ENCODE measurements around the gene THPO. TPM values are rescaled to one million over a fixed set of nuclear protein-coding genes. Genes with fewer than 3 reads are reported as not detected.
A peak's percentile ranks its signal among the peaks of the same experiment; 100 is the strongest.

Gene THPO
- total and polyA plus RNA-seq, 10 donors: 0.11 to 1.8 (median 0.42) TPM; not detected in 1

GRCh38 chr3:184338511-184338945, 39.5 kb downstream of the THPO start:
- peaks cover 0 to 49% (median 33%) of the 10 kb centered on the region in 6 donors for H3K36me3 ChIP-seq
- peak overlapping the region in 5 of 8 donors; percentile 7 to 49 (median 11) for H3K27ac ChIP-seq
- H3K4me1 ChIP-seq: peaks cover 8 to 61% (median 33%) of the 10 kb centered on the region in 6 donors
- H3K27me3 ChIP-seq (replicated peaks in 1 of 7): peaks cover 0 to 5% (median 0%) of the 10 kb centered on the region in 7 donors
- H3K9me3 ChIP-seq: no peaks in the 10 kb centered on the region
- intact Hi-C loops (cut with DNase I; ENCODE audit: low total_unique reads): no loop called here
- TF ChIP-seq CTCF (IDR thresholded peaks at IDR 0.05 in 8 of 11, conservative IDR thresholded peaks at IDR 0.05 in 3 of 11): peak in 1 of 11 experiments; percentile 15
- TF ChIP-seq POLR2AphosphoS5 (IDR thresholded peaks at IDR 0.05): peak in 1 of 3 donors; percentile 66
- no peak for TF ChIP-seq POLR2A (IDR thresholded peaks at IDR 0.05)
- peak overlapping the region in 1 of 8 donors; percentile 39 for H3K4me3 ChIP-seq
- WGBS, 5 donors: 16 to 65% (median 39%) methylated on average over 20 to 37 of the region's 37 CpGs
- DNase-seq: no peak

DNA sequence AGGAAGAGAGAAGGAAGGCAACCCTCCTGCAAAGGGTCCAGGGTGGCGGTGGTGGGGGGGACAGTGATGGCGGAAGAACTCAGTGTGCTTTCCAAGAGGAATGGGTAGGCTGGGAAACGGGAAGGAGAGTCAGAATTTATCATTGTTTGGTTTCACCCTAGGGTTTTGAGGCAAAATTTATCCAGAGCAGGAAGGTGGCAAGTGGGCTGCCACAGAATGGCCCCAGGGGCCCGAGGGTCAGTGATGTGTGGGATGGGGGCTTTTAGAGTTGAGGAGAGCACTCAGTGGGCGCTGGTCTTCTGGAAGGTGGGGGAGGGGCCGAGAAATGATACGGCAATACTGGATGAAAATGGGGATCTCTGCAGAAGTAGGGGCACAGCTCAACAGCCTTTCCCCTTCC, 40.0 kb downstream of the THPO start:
- H3K27ac ChIP-seq: peak overlapping the region in 5 of 8 donors; percentile 7 to 49 (median 11)
- peaks cover 0 to 49% (median 36%) of the 10 kb centered on the region in 6 donors for H3K36me3 ChIP-seq
- peaks cover 8 to 64% (median 33%) of the 10 kb centered on the region in 6 donors for H3K4me1 ChIP-seq
- DNase-seq: no peak
- intact Hi-C loops (cut with DNase I; ENCODE audit: low total_unique reads): no loop called here
- no peaks in the 10 kb centered on the region for H3K9me3 ChIP-seq
- WGBS, 5 donors: 75 to 87% (median 84%) methylated on average over 7 of the region's 7 CpGs
- TF ChIP-seq CTCF (IDR thresholded peaks at IDR 0.05 in 8 of 11, conservative IDR thresholded peaks at IDR 0.05 in 3 of 11) (no peak), POLR2AphosphoS5 (IDR thresholded peaks at IDR 0.05) (no peak), POLR2A (IDR thresholded peaks at IDR 0.05) (no peak)
- peaks cover 0 to 5% (median 0%) of the 10 kb centered on the region in 7 donors for H3K27me3 ChIP-seq (replicated peaks in 1 of 7)
- peak overlapping the region in 1 of 8 donors; percentile 39 for H3K4me3 ChIP-seq

DNA sequence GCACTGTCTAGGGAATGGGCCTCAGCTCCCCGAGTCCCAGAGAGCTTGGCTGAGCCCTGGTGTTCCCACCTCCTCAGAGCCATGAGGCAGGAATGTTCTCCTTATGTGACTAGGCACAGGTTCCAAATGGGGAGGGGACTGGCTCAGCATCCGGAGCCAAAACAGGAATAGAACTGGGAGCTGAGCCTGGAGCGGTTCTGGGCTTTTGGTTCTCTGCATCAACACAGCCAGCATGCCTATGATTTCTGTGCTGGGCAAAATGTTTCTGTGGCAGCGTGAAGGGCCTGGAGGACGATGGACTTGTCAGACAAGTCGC, 40.6 kb downstream of the THPO start, which contains the start of gene FAM131A:
FAM131A (plus strand) TSS at position 202 of the 316 bp plus-strand sequence; CDS start at position 233, 31 bp downstream.
- H3K27ac ChIP-seq: peak within 1 kb of the TSS; percentile 83 to 95 (median 89)
- H3K4me3 ChIP-seq: peak within 1 kb of the TSS; percentile 59 to 83 (median 75)
- DNase-seq: no peak
- H3K4me1 ChIP-seq: peaks cover 8 to 68% (median 35%) of the 10 kb centered on the region in 6 donors
- TF ChIP-seq POLR2A (IDR thresholded peaks at IDR 0.05): no peak
- peaks cover 3 to 49% (median 36%) of the 10 kb centered on the region in 6 donors for H3K36me3 ChIP-seq
- 85 to 99% (median 90%) methylated on average over 5 to 6 of the region's 6 CpGs for WGBS, 5 donors
- intact Hi-C loops (cut with DNase I; ENCODE audit: low total_unique reads): no loop called here
- no peaks in the 10 kb centered on the region for H3K9me3 ChIP-seq
- peaks cover 0 to 5% (median 0%) of the 10 kb centered on the region in 7 donors for H3K27me3 ChIP-seq (replicated peaks in 1 of 7)

GRCh38 chr3:184336547-184337398, 41.2 kb downstream of the THPO start:
- H3K9me3 ChIP-seq: no peaks in the 10 kb centered on the region
- 21 to 30% (median 25%) methylated on average over 12 to 17 of the region's 17 CpGs for WGBS, 5 donors
- intact Hi-C loops (cut with DNase I; ENCODE audit: low total_unique reads): no loop called here
- peaks cover 3 to 49% (median 36%) of the 10 kb centered on the region in 6 donors for H3K36me3 ChIP-seq
- peak overlapping the region; percentile 83 to 95 (median 89) for H3K27ac ChIP-seq
- peaks cover 0 to 5% (median 0%) of the 10 kb centered on the region in 7 donors for H3K27me3 ChIP-seq (replicated peaks in 1 of 7)
- peaks cover 8 to 74% (median 40%) of the 10 kb centered on the region in 6 donors for H3K4me1 ChIP-seq
- peak in 2 of 3 donors; percentile 3 to 17 for TF ChIP-seq POLR2AphosphoS5 (IDR thresholded peaks at IDR 0.05)
- TF ChIP-seq CTCF (IDR thresholded peaks at IDR 0.05 in 8 of 11, conservative IDR thresholded peaks at IDR 0.05 in 3 of 11): no peak
- H3K4me3 ChIP-seq: peak overlapping the region; percentile 59 to 83 (median 75)
- no peak for DNase-seq
